ENCODE results near the gene TPRN.

Gene TPRN

DNA sequence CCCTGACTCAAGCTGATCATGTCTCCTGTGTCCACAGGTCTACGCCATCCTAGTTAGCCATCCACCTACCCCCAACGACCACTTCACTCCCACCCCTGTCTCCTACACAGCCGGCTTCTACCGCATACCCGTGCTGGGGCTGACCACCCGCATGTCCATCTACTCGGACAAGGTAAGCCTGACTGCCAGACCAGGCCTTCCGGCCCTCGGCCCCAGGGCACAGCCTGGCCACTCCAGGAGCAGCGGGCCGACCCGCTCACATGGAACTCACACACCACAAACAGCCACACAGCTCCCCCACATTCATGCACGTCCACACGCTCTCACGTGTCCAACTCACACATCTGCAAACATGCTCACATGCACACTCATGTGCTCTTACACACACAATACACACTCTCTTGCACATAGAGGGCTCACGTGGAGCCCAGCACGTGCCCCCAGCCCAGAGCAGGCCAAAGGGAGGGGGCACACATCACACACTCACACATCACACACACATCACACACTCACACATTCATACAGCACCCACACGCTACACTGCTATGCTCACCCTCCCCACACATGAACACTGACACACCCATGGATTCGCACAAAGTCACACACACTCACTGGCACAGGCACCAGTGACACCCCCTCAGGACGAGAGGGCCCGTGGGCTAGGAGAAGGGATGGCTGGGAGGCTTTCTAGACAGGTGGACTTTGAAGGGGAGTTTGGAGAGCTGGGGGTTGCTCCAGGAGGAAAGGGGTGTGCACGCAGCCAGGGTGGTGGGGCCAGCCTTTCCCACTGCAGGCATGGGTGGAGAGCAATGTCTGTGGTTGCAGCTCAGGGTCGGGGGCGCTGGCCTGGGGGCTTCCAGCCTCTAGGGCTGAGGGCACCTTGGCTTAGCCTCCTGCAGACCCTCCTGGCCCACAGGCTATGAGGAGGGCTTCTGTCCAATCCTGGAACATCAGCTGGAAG, 58.3 kb downstream of the TPRN start:
- DNase-seq (ENCODE audit: low read depth): no peak

All from stimulated activated CD8-positive, alpha-beta memory T cell treated with anti-CD3 and anti-CD28 coated beads, Interleukin-12 subunit alpha, Interleukin-12 subunit beta, amount 100 ng/mL, for 1 hour (primary cell).